Motor neuron (in vitro differentiated cells): ENCODE results near the gene WDR19. TPM values are rescaled to one million over a fixed set of nuclear protein-coding genes. Genes with fewer than 3 reads are reported as not detected.

ENCODE experiments used
- ATAC-seq, 8 experiments: fragments of 200-7000 bp; cut with Tn5 transposase; replicated peaks in 6 of 8; 2 replicates each; pipeline ENCODE4 v1.8.0; 2021; ENCODE audit warnings: mild to moderate bottlenecking in 8 of 8, moderate library complexity in 8 of 8
- H3K27ac ChIP-seq, 2 donors: fragments of 250-450 bp; sonication (Bioruptor Pico); 2 replicates each; pipeline ENCODE4 v1.9.0; 2021; ENCODE audit warnings: antibody characterized with exemption in 2 of 2, mild to moderate bottlenecking in 2 of 2, moderate library complexity in 1 of 2
- H3K4me1 ChIP-seq, 2 donors: fragments of 250-450 bp; sonication (Bioruptor Pico); replicated peaks in 1 of 2; 2 replicates each; pipeline ENCODE4 v1.6.1; 2021; ENCODE audit warnings: antibody characterized with exemption in 2 of 2, mild to moderate bottlenecking in 2 of 2, moderate library complexity in 1 of 2
- H3K4me3 ChIP-seq, 5 donors: fragments of 250-450 bp; sonication (Bioruptor Pico); 2 replicates each; pipeline ENCODE4 v1.9.0; 2021; ENCODE audit warnings: antibody characterized with exemption in 5 of 5, mild to moderate bottlenecking in 5 of 5, moderate library complexity in 4 of 5
- WGBS, 10 experiments: fragments of 450-650 bp; shearing (Covaris generic); methylation state at CpG; one replicate each; pipeline ENCODE4 v1.0.0; 2022; 5-methylcytosine and 5-hydroxymethylcytosine counted together
- in situ Hi-C, 9 experiments: fragments of 400-800 bp; cut with MboI; loops; one replicate each; pipeline ENCODE4 v1.15.0; 2021; ENCODE audit warnings: low sequenced_read_pairs in 9 of 9, low pct_unique_long_range_greater_than_20kb in 2 of 9; ENCODE audit not compliant: unreplicated experiment in 9 of 9
- total RNA-seq, 8 experiments: library from RNA; unstranded; fragments of 300-600 nt; gene quantifications; 2 replicates each; pipeline versions ENCODE4 v1.2.3 to v1.2.4, GENCODE V29; 2022

Gene WDR19
- total RNA-seq, 8 experiments from 2014 or later: 22.9 to 64.2 (median 33.8) TPM

DNA sequence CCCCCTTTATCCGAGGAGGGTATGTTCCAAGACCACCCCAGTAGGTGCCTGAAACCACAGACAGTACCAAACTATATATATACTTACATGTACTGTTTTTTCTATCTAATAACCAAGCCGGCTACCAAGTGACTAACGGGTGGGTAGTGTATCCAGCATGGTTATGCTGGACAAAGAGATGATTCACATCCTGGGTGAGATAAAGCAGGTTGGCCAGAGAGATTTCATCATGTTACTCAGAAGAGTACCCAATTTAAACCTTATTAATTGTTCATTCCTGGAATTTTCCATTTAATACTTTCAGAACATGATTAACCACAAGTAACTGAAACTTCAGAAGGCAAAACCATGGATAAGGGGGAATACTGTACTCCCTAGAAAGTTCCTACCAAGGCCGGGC lies 137.3 kb downstream of the WDR19 start:
- in situ Hi-C loops: no loop called here
- ATAC-seq: no peak
- no peaks in the 10 kb centered on the region for H3K4me1 ChIP-seq
- 50 to 100% (median 93%) methylated on average over 2 to 4 of the region's 4 CpGs; no CpG with 5 or more reads in 5 of the 10 experiments for WGBS, 10 experiments
- no peak overlapping the region for H3K4me3 ChIP-seq
- no peak overlapping the region for H3K27ac ChIP-seq

- ATAC-seq: no peak
- no peak overlapping the region for H3K27ac ChIP-seq
- in situ Hi-C loops: no loop called here
- no peak overlapping the region for H3K4me3 ChIP-seq
- no peaks in the 10 kb centered on the region for H3K4me1 ChIP-seq
Observed at GRCh38 chr4:39320381-39321115, 138.2 kb downstream of the WDR19 start.

GRCh38 chr4:39323821-39324220 lies 141.5 kb downstream of the WDR19 start:
- no peaks in the 10 kb centered on the region for H3K4me1 ChIP-seq
- in situ Hi-C loops: no loop called here
- no peak for ATAC-seq
- WGBS, 10 experiments: 86 to 100% (median 100%) methylated on average over 1 of the region's 1 CpG; no CpG with 5 or more reads in 2 of the 10 experiments
- H3K4me3 ChIP-seq: no peak overlapping the region
- H3K27ac ChIP-seq: no peak overlapping the region

DNA sequence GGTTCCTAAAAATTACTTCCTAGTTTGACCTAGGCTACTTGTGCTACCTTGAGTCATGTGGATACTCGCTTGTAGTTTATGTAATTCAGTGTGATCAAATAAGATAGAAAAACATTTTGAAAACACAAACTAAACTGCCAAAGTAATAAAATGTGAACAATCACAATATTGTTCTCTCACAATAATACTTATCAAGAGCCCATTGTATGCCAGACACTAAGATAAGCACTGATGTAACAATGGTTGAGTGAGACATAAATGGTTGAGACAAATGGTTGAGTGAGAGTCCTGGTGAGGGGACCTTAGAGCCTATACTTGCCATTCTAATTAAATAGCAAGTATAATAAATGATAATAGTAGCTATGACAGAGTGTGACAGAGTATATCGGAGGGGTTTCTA lies 142.1 kb downstream of the WDR19 start:
- no peaks in the 10 kb centered on the region for H3K4me1 ChIP-seq
- in situ Hi-C loops: no loop called here
- WGBS, 10 experiments: 86 to 100% (median 100%) methylated on average over 1 to 2 of the region's 2 CpGs
- H3K27ac ChIP-seq: no peak overlapping the region
- ATAC-seq: no peak
- no peak overlapping the region for H3K4me3 ChIP-seq

DNA sequence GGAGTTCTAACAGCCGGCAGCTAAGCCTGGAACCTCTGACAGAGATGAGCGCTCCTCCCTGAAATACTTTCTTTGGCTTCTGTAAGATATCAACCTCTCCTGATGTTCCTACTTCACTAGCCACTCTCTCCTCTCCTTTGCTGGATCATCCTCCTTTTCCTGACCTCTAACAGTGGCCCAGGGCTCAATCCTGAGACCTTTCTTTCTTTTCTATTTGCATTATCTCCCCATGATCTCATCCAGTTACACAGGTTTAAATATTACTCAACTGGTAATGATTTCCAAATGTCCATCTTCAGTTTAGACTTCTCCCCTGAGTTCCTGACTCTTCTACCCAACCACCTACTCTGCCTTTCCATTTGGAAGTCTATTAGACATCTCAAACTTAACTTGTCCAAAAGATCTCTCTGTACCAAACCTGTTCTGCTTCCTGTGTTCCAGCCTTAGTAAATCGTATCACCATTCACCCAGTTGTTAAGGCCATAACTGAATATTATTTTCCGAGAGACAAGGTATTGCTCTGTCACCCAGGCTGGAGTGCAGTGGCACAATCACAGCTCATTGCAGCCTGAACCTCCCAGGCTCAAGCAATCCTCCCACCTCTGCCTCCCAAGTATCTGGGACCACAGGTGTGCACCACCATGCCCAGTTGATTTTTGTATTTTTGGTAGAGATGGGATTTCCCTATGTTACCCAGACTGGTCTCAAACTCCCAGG lies 142.7 kb downstream of the WDR19 start:
- no peak overlapping the region for H3K4me3 ChIP-seq
- no peak for ATAC-seq
- H3K4me1 ChIP-seq: no peaks in the 10 kb centered on the region
- in situ Hi-C loops: no loop called here
- no peak overlapping the region for H3K27ac ChIP-seq
- 78 to 100% (median 88%) methylated on average over 1 to 4 of the region's 4 CpGs; no CpG with 5 or more reads in 1 of the 10 experiments for WGBS, 10 experiments

- Histone ChIP-seq H3K4me1 (no peaks in the 10 kb centered on the region), H3K27ac (no peak overlapping the region), H3K4me3 (no peak overlapping the region)
- WGBS, 10 experiments: 86 to 100% (median 100%) methylated on average over 1 to 2 of the region's 2 CpGs
- in situ Hi-C loops: no loop called here
- ATAC-seq: no peak
Observed at GRCh38 chr4:39326468-39326977, 144.2 kb downstream of the WDR19 start.

DNA sequence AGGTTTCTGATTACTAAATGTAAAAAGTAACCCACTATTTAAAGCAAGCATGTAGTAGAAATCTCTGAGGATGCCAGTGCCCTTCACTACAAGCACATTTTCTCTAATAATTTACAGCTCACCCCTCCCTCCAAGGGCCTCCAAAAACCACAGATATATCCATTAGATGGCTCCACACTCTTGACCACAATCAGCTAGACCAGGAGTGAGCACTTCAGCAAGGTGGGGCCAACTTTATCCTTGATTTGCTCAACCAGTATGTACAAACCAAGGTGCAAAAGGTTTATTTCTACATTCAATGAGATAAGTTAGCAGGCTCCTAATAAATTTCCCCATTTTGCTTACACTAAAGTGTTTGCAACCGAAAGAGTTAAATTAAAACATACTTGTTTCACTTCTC lies 148.0 kb downstream of the WDR19 start:
- WGBS, 10 experiments: 92 to 100% (median 100%) methylated on average over 1 of the region's 1 CpG; no CpG with 5 or more reads in 2 of the 10 experiments
- Histone ChIP-seq H3K4me3 (no peak overlapping the region), H3K27ac (no peak overlapping the region), H3K4me1 (no peaks in the 10 kb centered on the region)
- ATAC-seq: no peak
- in situ Hi-C loops: no loop called here

DNA sequence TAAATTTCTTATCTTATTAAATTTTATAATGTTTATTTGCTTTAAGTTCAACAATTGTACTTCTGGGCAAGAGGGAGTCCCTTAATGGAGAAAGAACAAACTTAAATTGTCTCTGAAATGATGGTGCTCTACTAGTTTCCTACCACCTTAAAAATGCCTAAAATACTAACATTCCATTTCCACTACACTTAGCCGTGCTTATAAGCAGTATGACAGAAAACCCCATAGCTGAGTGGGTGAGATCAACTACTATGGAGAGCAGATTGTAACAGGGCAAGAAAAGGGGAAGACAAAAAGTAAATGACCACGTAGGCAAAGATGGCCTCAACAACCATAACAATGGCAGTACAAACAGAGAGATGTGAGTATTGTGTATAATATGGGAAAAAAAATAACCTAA lies 148.9 kb downstream of the WDR19 start:
- WGBS, 10 experiments: 56 to 100% (median 83%) methylated on average over 1 to 2 of the region's 2 CpGs; no CpG with 5 or more reads in 2 of the 10 experiments
- Histone ChIP-seq H3K4me1 (no peaks in the 10 kb centered on the region), H3K4me3 (no peak overlapping the region), H3K27ac (no peak overlapping the region)
- in situ Hi-C loops: no loop called here
- ATAC-seq: no peak

Other genes with a start within 250 kb of the WDR19 start
- gene TMEM156, start 150.1 kb upstream of the WDR19 start, total RNA-seq: under 1 TPM in 4 of 8 experiments, not detected in 4; 0.08 to 0.64 (median 0.27) TPM
- gene KLHL5, start 120.3 kb upstream of the WDR19 start, total RNA-seq: 10 to 100 TPM; 15.6 to 87.3 (median 34.3) TPM
- gene RFC1, start 183.8 kb downstream of the WDR19 start, total RNA-seq: 10 to 100 TPM; 21.5 to 89.7 (median 35.8) TPM
- gene KLB, start 224.4 kb downstream of the WDR19 start, total RNA-seq: 1 to 10 TPM in 2 of 8 experiments, under 1 TPM in 6; 0.54 to 3.7 (median 0.80) TPM